SU-DHL-6 (cell line): ENCODE measurements around the gene MAP3K4.

Source experiments
- EZH2phosphoT487 ChIP-seq: fragments of 200-600 bp; sonication (generic), shearing (Covaris generic); conservative IDR thresholded peaks from 2 replicates; pipeline ENCODE4 v1.6.1; 2018; ENCODE audit warnings: mild to moderate bottlenecking, antibody characterized with exemption, low read length, moderate library complexity, mixed read lengths
- TF ChIP-seq, protein P1 (sequence below): fragments of 200-600 bp; sonication (generic); IDR thresholded peaks from one replicate; pipeline ENCODE4 v1.5.1; 2017; ENCODE audit warnings: antibody characterized with exemption, mild to moderate bottlenecking, low read length, moderate library complexity; ENCODE audit not compliant: insufficient read depth, poor library complexity, severe bottlenecking

DNA sequence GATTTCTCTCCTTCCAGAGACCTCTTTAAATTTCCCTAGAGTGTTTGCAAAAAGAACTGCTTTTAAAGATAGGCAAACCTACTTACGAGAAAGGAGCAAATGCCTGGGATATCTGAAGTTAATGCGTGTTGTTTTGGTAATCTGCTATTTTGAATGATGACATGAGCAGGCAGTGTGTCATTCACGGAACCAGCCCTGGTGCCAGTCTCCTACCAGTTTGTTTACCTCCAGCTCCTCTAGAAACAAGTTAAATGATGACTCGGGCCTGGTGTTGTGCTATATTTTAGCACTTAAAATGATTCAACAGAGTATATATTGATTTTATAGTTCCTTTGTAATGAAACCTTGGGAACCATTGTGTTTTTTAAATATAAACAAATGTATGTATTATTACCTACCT, 41.1 kb upstream of the MAP3K4 start:
- TF ChIP-seq, protein P1, sequence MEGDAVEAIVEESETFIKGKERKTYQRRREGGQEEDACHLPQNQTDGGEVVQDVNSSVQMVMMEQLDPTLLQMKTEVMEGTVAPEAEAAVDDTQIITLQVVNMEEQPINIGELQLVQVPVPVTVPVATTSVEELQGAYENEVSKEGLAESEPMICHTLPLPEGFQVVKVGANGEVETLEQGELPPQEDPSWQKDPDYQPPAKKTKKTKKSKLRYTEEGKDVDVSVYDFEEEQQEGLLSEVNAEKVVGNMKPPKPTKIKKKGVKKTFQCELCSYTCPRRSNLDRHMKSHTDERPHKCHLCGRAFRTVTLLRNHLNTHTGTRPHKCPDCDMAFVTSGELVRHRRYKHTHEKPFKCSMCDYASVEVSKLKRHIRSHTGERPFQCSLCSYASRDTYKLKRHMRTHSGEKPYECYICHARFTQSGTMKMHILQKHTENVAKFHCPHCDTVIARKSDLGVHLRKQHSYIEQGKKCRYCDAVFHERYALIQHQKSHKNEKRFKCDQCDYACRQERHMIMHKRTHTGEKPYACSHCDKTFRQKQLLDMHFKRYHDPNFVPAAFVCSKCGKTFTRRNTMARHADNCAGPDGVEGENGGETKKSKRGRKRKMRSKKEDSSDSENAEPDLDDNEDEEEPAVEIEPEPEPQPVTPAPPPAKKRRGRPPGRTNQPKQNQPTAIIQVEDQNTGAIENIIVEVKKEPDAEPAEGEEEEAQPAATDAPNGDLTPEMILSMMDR, result no peak
- no peak for TF ChIP-seq EZH2phosphoT487
